ENCODE measurements around the gene ZBTB20.

DNA sequence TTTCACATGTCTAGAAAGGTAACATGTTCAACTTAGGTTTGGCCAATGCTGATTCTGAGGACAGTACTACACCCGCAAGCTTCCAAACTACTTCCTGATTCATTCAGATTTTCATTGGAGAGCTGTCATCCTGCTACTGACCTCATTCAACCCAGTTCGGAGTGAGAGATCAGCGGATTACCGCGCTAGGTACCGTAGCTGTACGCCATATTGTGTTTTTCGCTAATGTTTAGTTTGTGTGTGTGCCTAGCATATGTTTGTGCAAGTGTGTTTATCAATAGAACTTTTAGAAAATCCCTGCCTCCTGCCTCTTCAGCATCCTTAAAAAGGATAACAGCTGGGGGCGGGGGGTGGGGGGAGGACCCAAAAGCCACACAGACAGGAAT lies 1.1 kb downstream of the ZBTB20 start:
- TF ChIP-seq, protein P1, sequence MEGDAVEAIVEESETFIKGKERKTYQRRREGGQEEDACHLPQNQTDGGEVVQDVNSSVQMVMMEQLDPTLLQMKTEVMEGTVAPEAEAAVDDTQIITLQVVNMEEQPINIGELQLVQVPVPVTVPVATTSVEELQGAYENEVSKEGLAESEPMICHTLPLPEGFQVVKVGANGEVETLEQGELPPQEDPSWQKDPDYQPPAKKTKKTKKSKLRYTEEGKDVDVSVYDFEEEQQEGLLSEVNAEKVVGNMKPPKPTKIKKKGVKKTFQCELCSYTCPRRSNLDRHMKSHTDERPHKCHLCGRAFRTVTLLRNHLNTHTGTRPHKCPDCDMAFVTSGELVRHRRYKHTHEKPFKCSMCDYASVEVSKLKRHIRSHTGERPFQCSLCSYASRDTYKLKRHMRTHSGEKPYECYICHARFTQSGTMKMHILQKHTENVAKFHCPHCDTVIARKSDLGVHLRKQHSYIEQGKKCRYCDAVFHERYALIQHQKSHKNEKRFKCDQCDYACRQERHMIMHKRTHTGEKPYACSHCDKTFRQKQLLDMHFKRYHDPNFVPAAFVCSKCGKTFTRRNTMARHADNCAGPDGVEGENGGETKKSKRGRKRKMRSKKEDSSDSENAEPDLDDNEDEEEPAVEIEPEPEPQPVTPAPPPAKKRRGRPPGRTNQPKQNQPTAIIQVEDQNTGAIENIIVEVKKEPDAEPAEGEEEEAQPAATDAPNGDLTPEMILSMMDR (IDR thresholded peaks at IDR 0.05; ENCODE audit: insufficient read depth, low read depth, low read length): no peak
- no peak for TF ChIP-seq EZH2 (IDR thresholded peaks at IDR 0.05; ENCODE audit: insufficient read depth, low read length)
